ENCODE data around the gene ENO1.
A peak's percentile ranks its signal among the peaks of the same experiment; 100 is the strongest.
"Not testable (repeated sequence)": the region's sequence is repeated elsewhere in the genome, so short reads cannot be mapped to it uniquely, and the experiment has no call there.

Gene ENO1

GRCh38 chr1:8892026-8892425 lies 13.5 kb upstream of the ENO1 start:
- no peak for DNase-seq

- DNase-seq: no peak
Observed at GRCh38 chr1:8891401-8891800, 12.9 kb upstream of the ENO1 start.

GRCh38 chr1:8889925-8890785 lies 11.7 kb upstream of the ENO1 start:
- DNase-seq: peak in 1 of 2 experiments; percentile 38

- no peak for DNase-seq
Observed at GRCh38 chr1:8889103-8889846, 10.8 kb upstream of the ENO1 start.

GRCh38 chr1:8886589-8886988 lies 8.1 kb upstream of the ENO1 start:
- no peak for DNase-seq

GRCh38 chr1:8886031-8886524 lies 7.6 kb upstream of the ENO1 start:
- not testable (repeated sequence) for DNase-seq

- not testable (repeated sequence) for DNase-seq
Observed at GRCh38 chr1:8884105-8884504, 5.6 kb upstream of the ENO1 start.

GRCh38 chr1:8883491-8883890 lies 5.0 kb upstream of the ENO1 start:
- DNase-seq: no peak

- DNase-seq: no peak
Observed at GRCh38 chr1:8879922-8880676, 1.6 kb upstream of the ENO1 start.

GRCh38 chr1:8879464-8879921 lies 1.0 kb upstream of the ENO1 start:
- no peak for DNase-seq

GRCh38 chr1:8878698-8879463 lies 395 bp upstream of the ENO1 start:
- DNase-seq: peak; percentile 96 to 97

GRCh38 chr1:8876087-8876486 lies 2.4 kb downstream of the ENO1 start:
- no peak for DNase-seq

GRCh38 chr1:8875216-8875861 lies 3.1 kb downstream of the ENO1 start:
- peak in 1 of 2 experiments; percentile 15 for DNase-seq

- DNase-seq: no peak
Observed at GRCh38 chr1:8874230-8875201, 4.0 kb downstream of the ENO1 start.

GRCh38 chr1:8873506-8874229 lies 4.8 kb downstream of the ENO1 start:
- no peak for DNase-seq

GRCh38 chr1:8873001-8873400 lies 5.5 kb downstream of the ENO1 start:
- no peak for DNase-seq

GRCh38 chr1:8871965-8872399 lies 6.5 kb downstream of the ENO1 start:
- no peak for DNase-seq

GRCh38 chr1:8871539-8871935 lies 6.9 kb downstream of the ENO1 start:
- DNase-seq: peak; percentile 15 to 28
